Thoracic aorta (tissue), 2 donors: ENCODE data around the gene TGM4. TPM values are rescaled to one million over a fixed set of nuclear protein-coding genes. Genes with fewer than 3 reads are reported as not detected.

Source experiments
- ATAC-seq: fragments of 150-250 bp; one replicate; pipeline ENCODE4 v1.8.0; 2017; ENCODE audit warnings: low read depth; ENCODE audit not compliant: insufficient number of reproducible peaks, low FRiP score
- DNase-seq: peaks from one replicate; pipeline ENCODE4 v3.0.0-alpha.2; 2020; ENCODE audit warnings: low spot score
- H3K27ac ChIP-seq, 2 donors: fragments of 200-600 bp; sonication (generic); 1 replicate in 1 of 2; 2 replicates in 1 of 2; pipeline ENCODE4 v1.5.1; 2016; ENCODE audit warnings: mild to moderate bottlenecking in 2 of 2, moderate library complexity in 2 of 2
- H3K27me3 ChIP-seq: fragments of 200-600 bp; sonication (generic); replicated peaks from 2 replicates; pipeline ENCODE4 v1.6.0; 2016; ENCODE audit warnings: mild to moderate bottlenecking; ENCODE audit not compliant: insufficient read depth
- H3K36me3 ChIP-seq: fragments of 200-600 bp; sonication (generic); one replicate; pipeline ENCODE4 v1.5.1; 2016
- H3K4me1 ChIP-seq, 2 donors: fragments of 200-600 bp; sonication (generic); 1 replicate in 1 of 2; 2 replicates in 1 of 2; pipeline versions ENCODE4 v1.5.1 to v1.6.0; 2016; ENCODE audit warnings: low read depth in 2 of 2, mild to moderate bottlenecking in 1 of 2; ENCODE audit not compliant: control insufficient read depth in 1 of 2
- H3K4me3 ChIP-seq: fragments of 200-600 bp; sonication (generic); 2 replicates; pipeline ENCODE4 v1.5.1; 2016; ENCODE audit warnings: mild to moderate bottlenecking
- H3K9me3 ChIP-seq: fragments of 200-600 bp; sonication (generic); 2 replicates; pipeline ENCODE4 v1.5.1; 2016
- CTCF ChIP-seq: fragments of 200-600 bp; sonication (generic); IDR thresholded peaks from one replicate; pipeline ENCODE4 v1.5.1; 2019; ENCODE audit warnings: antibody characterized with exemption
- total RNA-seq, 2 donors: library from RNA; depleted of rRNA; stranded (reverse); fragments of >200 nt; gene quantifications; one replicate each; pipeline versions ENCODE4 v1.1.0 to v1.2.3, GENCODE V29; 2016

Gene TGM4
- total RNA-seq, 2 donors from 2014 or later, result not detected

- no peak for TF ChIP-seq CTCF
- H3K9me3 ChIP-seq, result no peaks in the 10 kb centered on the region
Observed at GRCh38 chr3:44903751-44904150, 29.3 kb downstream of the TGM4 start.

GRCh38 chr3:44905446-44906157 is 31.2 kb downstream of the TGM4 start:
- Histone ChIP-seq H3K4me1 (no peaks in the 10 kb centered on the region), H3K36me3 (no peaks in the 10 kb centered on the region), H3K4me3 (no peak overlapping the region), H3K27ac (no peak overlapping the region), H3K27me3 (no peaks in the 10 kb centered on the region), H3K9me3 (no peaks in the 10 kb centered on the region)
- ATAC-seq (no peak), DNase-seq (no peak)
- TF ChIP-seq CTCF, result no peak

More at GRCh38 chr3:44903751-44904150, 29.3 kb downstream of the TGM4 start:
- Histone ChIP-seq H3K4me3 (no peak overlapping the region), H3K27ac (no peak overlapping the region), H3K4me1 (no peaks in the 10 kb centered on the region), H3K36me3 (no peaks in the 10 kb centered on the region), H3K27me3 (no peaks in the 10 kb centered on the region)
- DNase-seq, result no peak
- ATAC-seq, result no peak

GRCh38 chr3:44906997-44907396 is 32.6 kb downstream of the TGM4 start:
- H3K27me3 ChIP-seq, result no peaks in the 10 kb centered on the region
- H3K4me1 ChIP-seq, result no peaks in the 10 kb centered on the region
- DNase-seq, result no peak
- no peaks in the 10 kb centered on the region for H3K9me3 ChIP-seq
- no peak for ATAC-seq
- no peak overlapping the region for H3K4me3 ChIP-seq
- no peak for TF ChIP-seq CTCF
- no peak overlapping the region for H3K27ac ChIP-seq
- no peaks in the 10 kb centered on the region for H3K36me3 ChIP-seq

- Histone ChIP-seq H3K9me3 (no peaks in the 10 kb centered on the region), H3K27ac (no peak overlapping the region), H3K4me3 (no peak overlapping the region), H3K4me1 (no peaks in the 10 kb centered on the region), H3K36me3 (no peaks in the 10 kb centered on the region), H3K27me3 (no peaks in the 10 kb centered on the region)
- TF ChIP-seq CTCF, result no peak
- DNase-seq, result no peak
- no peak for ATAC-seq
Observed at GRCh38 chr3:44907612-44908011, 33.2 kb downstream of the TGM4 start.

GRCh38 chr3:44909063-44909462 is 34.7 kb downstream of the TGM4 start:
- H3K4me3 ChIP-seq, result no peak overlapping the region
- no peak for TF ChIP-seq CTCF
- no peak for ATAC-seq

More at GRCh38 chr3:44909063-44909462, 34.7 kb downstream of the TGM4 start:
- H3K36me3 ChIP-seq, result no peaks in the 10 kb centered on the region
- no peak for DNase-seq
- no peaks in the 10 kb centered on the region for H3K27me3 ChIP-seq
- no peaks in the 10 kb centered on the region for H3K9me3 ChIP-seq
- no peak overlapping the region for H3K27ac ChIP-seq
- H3K4me1 ChIP-seq, result no peaks in the 10 kb centered on the region
